Heart left ventricle (tissue), 16 donors: Measurements from ENCODE around the gene SPINK7. TPM values are rescaled to one million over a fixed set of nuclear protein-coding genes. Genes with fewer than 3 reads are reported as not detected.

Experiments
- ATAC-seq, 4 donors: fragments of 200-7000 bp; cut with Tn5 transposase; one replicate each; pipeline ENCODE4 v1.9.1; 2020 to 2022; ENCODE audit warnings: moderate library complexity in 4 of 4, mild to moderate bottlenecking in 3 of 4, moderate number of reproducible peaks in 1 of 4
- DNase-seq, 5 donors: peaks; one replicate each; pipeline ENCODE4 v3.0.0-alpha.2; 2020
- H3K27ac ChIP-seq, 12 donors: fragments of 200-600 bp; sonication (generic) in 4 of 12; one replicate each; pipeline versions ENCODE4 v1.5.0 to v1.8.0; 2016 to 2022; ENCODE audit warnings: mild to moderate bottlenecking in 2 of 12
- H3K27me3 ChIP-seq, 9 donors: fragments of 200-600 bp; sonication (generic) in 2 of 9; one replicate each; pipeline versions ENCODE4 v1.5.1 to v1.8.0; 2016 to 2022; ENCODE audit warnings: mild to moderate bottlenecking in 3 of 9
- H3K36me3 ChIP-seq, 9 donors: fragments of 200-600 bp; sonication (generic) in 2 of 9; one replicate each; pipeline versions ENCODE4 v1.5.0 to v1.8.0; 2018 to 2022; ENCODE audit warnings: mild to moderate bottlenecking in 2 of 9
- H3K4me1 ChIP-seq, 12 donors: fragments of 200-600 bp; sonication (generic) in 4 of 12; one replicate each; pipeline versions ENCODE4 v1.5.0 to v1.8.0; 2016 to 2022; ENCODE audit warnings: mild to moderate bottlenecking in 3 of 12
- H3K4me3 ChIP-seq, 12 donors: fragments of 200-600 bp; sonication (generic) in 4 of 12; one replicate each; pipeline versions ENCODE4 v1.5.0 to v1.8.0; 2017 to 2022; ENCODE audit warnings: mild to moderate bottlenecking in 9 of 12, moderate library complexity in 4 of 12
- H3K9me3 ChIP-seq, 12 donors: fragments of 200-600 bp; sonication (generic) in 4 of 12; one replicate each; pipeline versions ENCODE4 v1.5.0 to v1.8.0; 2016 to 2022; ENCODE audit warnings: mild to moderate bottlenecking in 1 of 12
- POLR2A ChIP-seq, 2 donors: fragments of 450-650 bp; IDR thresholded peaks; one replicate each; pipeline ENCODE4 v1.6.1; 2017; ENCODE audit warnings: antibody characterized with exemption in 2 of 2, mild to moderate bottlenecking in 2 of 2, moderate library complexity in 2 of 2
- WGBS, 4 donors: extraction: QIAGEN DNeasy Blood & Tissue Kit in 2 of 4; methylation state at CpG; one replicate each; pipeline versions ENCODE4 v1.1.5 to v1.1.7; 2013 to 2018; 5-methylcytosine and 5-hydroxymethylcytosine counted together
- intact Hi-C, 10 donors: fragments of 100-400 bp; cut with DNase I; formaldehyde crosslinking; loops; one replicate each; pipeline versions ENCODE4 v1.11.1 to v1.14.2; 2022
- polyA plus RNA-seq, 2 donors: library from polyadenylated mRNA; stranded (reverse); fragments of 200-250 nt; gene quantifications; one replicate each; pipeline ENCODE4 v1.2.3, GENCODE V29; 2013
- total RNA-seq, 9 donors: library from RNA; depleted of rRNA in 2 of 9; stranded (reverse); fragments of >200 nt in 2 of 9; fragmentation: NEBNext Ultra II Directional in 3 of 9; extraction: Animal tissue kit (Norgen Biotek cat#: 25700) in 3 of 9; gene quantifications; one replicate each; pipeline versions ENCODE4 v1.1.0 to v1.2.4, GENCODE V29; 2016 to 2023
- TF ChIP-seq, protein P1 (sequence below), 12 donors: fragments of 200-600 bp; sonication (generic) in 4 of 12; IDR thresholded peaks; one replicate each; pipeline versions ENCODE4 v1.5.0 to v1.8.0; 2018 to 2022; ENCODE audit warnings: antibody characterized with exemption in 12 of 12, mild to moderate bottlenecking in 5 of 12
- donor health status: ischemic (EF 13 %, LVEDD 7.1; RV severe dilation, severe dysfunction).
- donor health status: healthy with polysubstance abuse.
- donor health status: DM: no; HTN: yes; CAD: no.
- donor health status: DM: no; HTN: no; CAD: no.
- donor health status: ischemic (EF 25% LVEDD 6.9; RV normal size, moderate dysfunction).
- donor health status: ischemic (EF 25% LVEDD 5.7; RV mildly dilated, moderate dysfunction).
- donor health status: healthy.
- donor health status: DM: yes; HTN: yes; CAD: no.
- donor health status: ischemic (EF 35%, LVEDD 5.7; RV mildly dilated, moderate dysfunction).
- donor health status: nonischemic (EF 11% LVEDD 7.7; RV severe dilation, severe dysfunction).
- donor health status: DM: yes; HTN: yes; CAD: no.
- donor health status: PGD.
- donor health status: ischemic (EF 29% LVEDD 5.4; RV normal size, mild dysfunction).
- donor health status: nonischemic (EF 23%, LVEDD 6.1; RV moderate dilation, normal function).

The SPINK7 gene
- total and polyA plus RNA-seq, 11 donors: not detected

DNA sequence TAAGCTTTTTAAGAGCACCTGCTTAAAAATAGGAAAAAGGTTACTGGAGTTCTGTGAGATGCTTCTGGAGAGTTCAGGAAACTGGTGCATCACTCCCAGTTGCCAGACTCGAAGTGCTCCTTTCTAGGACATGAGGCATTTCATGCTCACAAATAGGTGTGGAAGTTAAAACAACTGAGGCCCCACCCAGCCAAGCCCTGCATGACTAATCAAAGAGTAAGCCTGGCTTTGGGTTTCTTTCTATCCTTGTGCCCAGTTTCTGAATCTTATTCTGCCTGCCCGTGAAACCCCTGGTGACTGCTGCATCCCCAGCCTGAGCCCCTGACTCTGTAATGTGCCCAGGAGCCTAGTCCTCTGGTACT lies 30.8 kb downstream of the SPINK7 start:
- Histone ChIP-seq H3K27me3 (no peaks in the 10 kb centered on the region), H3K9me3 (no peaks in the 10 kb centered on the region), H3K27ac (no peak overlapping the region), H3K4me3 (no peak overlapping the region), H3K36me3 (no peaks in the 10 kb centered on the region), H3K4me1 (peaks cover 0 to 3% (median 0%) of the 10 kb centered on the region in 12 donors)
- no peak for ATAC-seq
- no peak for DNase-seq
- 79 to 88% (median 81%) methylated on average over 2 of the region's 2 CpGs for WGBS, 4 donors
- intact Hi-C loops: no loop called here
- TF ChIP-seq, protein P1, sequence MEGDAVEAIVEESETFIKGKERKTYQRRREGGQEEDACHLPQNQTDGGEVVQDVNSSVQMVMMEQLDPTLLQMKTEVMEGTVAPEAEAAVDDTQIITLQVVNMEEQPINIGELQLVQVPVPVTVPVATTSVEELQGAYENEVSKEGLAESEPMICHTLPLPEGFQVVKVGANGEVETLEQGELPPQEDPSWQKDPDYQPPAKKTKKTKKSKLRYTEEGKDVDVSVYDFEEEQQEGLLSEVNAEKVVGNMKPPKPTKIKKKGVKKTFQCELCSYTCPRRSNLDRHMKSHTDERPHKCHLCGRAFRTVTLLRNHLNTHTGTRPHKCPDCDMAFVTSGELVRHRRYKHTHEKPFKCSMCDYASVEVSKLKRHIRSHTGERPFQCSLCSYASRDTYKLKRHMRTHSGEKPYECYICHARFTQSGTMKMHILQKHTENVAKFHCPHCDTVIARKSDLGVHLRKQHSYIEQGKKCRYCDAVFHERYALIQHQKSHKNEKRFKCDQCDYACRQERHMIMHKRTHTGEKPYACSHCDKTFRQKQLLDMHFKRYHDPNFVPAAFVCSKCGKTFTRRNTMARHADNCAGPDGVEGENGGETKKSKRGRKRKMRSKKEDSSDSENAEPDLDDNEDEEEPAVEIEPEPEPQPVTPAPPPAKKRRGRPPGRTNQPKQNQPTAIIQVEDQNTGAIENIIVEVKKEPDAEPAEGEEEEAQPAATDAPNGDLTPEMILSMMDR (IDR thresholded peaks at IDR 0.05): no peak
- no peak for TF ChIP-seq POLR2A (IDR thresholded peaks at IDR 0.05)

DNA sequence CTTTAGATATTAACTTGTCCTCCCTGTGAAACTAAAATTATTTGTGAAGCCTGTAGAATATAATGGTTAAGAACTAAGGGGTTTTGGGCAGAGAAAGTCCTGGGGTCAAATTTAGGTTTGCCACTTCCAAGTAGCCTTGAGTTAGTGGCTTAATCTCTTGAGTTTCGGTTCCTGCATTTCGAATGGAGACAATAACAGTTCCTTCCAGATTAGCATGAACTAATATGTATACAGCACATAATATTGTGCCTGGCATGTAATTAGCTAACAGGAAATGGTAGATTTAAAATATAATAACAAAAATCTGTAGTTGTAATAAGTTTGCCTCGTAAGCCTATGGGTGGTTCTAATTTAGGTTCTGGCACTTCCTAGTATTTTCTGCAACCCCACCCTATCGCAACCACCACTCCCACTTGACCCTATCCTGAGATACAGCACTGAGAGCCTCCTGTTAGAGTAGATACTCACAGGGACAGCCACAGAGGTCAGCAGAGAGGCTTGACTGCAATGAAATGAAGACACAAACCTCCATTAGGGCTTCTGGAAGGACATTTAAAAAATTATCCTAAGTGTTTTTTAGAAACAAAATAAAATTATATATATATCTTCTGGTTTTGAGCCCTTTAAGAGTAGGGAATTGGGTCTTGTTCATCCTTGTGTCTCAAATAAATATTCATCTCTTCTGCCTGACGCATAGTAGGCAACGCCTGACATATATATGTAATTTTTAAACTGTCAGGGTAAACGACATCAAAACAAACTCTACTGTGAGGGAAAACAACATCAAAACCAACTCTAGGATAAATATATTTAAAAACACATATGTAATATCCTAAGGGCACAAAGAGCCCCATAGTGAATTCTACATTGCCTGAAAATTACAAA lies 31.6 kb downstream of the SPINK7 start:
- ATAC-seq: no peak
- no peaks in the 10 kb centered on the region for H3K9me3 ChIP-seq

DNA sequence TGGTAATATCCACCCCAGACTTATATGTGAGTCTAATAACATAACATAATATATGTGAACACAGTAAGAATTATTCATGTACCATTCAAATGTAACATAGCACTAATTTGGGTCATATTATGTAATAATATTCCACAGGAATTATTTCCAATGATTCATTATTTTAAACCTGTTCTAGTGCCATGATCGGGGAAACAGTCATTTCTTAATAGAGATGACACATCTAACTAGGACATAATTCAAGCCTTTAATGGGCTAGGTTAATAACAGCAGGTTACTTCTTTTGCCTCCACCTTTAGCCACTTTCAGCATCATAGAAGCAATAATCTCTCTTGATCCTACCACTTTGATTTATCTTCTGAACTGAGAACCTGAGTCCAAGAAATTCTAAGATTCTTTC lies 35.5 kb downstream of the SPINK7 start:
- Histone ChIP-seq H3K9me3 (peaks cover 0 to 4% (median 0%) of the 10 kb centered on the region in 12 donors), H3K4me1 (peaks cover 0 to 3% (median 0%) of the 10 kb centered on the region in 12 donors), H3K27me3 (no peaks in the 10 kb centered on the region), H3K36me3 (peaks cover 0 to 6% (median 0%) of the 10 kb centered on the region in 9 donors), H3K27ac (no peak overlapping the region), H3K4me3 (no peak overlapping the region)
- whole genome bisulfite sequencing, 4 donors: 86 to 100% (median 91%) methylated on average over 1 of the region's 1 CpG
- TF ChIP-seq, protein P1 (IDR thresholded peaks at IDR 0.05): no peak
- TF ChIP-seq POLR2A (IDR thresholded peaks at IDR 0.05): no peak
- intact Hi-C loops: no loop called here
- DNase-seq: no peak
- no peak for ATAC-seq

More for the DNA sequence above, 31.6 kb downstream of the SPINK7 start:
- Histone ChIP-seq H3K36me3 (no peaks in the 10 kb centered on the region), H3K27me3 (no peaks in the 10 kb centered on the region), H3K4me3 (no peak overlapping the region), H3K4me1 (peaks cover 0 to 3% (median 0%) of the 10 kb centered on the region in 12 donors), H3K27ac (no peak overlapping the region)
- WGBS, 4 donors: 72 to 87% (median 76%) methylated on average over 7 of the region's 7 CpGs
- TF ChIP-seq POLR2A (IDR thresholded peaks at IDR 0.05): no peak
- TF ChIP-seq, protein P1 (IDR thresholded peaks at IDR 0.05): no peak
- no peak for DNase-seq
- intact Hi-C loops: no loop called here

DNA sequence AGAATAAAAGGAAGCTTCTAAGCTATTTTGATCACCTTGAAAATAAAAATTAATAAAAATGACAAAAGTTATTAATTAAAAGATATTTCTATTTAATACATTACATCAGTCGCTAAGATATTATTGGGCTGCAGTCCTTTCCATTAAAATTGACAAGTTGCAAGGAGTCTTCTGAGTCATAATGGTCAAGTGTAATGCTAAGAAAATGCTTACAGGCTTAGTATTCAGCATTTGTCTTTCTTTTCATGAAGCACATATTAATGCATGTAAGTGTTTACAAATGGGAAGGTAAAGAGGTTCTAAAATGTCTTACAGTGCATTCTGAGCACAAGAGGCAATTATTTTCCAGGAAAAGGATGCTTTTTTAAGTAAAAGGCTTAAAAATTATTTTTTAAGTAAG lies 40.5 kb downstream of the SPINK7 start:
- intact Hi-C loops: no loop called here
- TF ChIP-seq POLR2A (IDR thresholded peaks at IDR 0.05): no peak
- TF ChIP-seq, protein P1 (IDR thresholded peaks at IDR 0.05): no peak
- Histone ChIP-seq H3K36me3 (peaks cover 0 to 6% (median 0%) of the 10 kb centered on the region in 9 donors), H3K27me3 (no peaks in the 10 kb centered on the region), H3K27ac (no peak overlapping the region), H3K4me1 (peaks cover 0 to 4% (median 0%) of the 10 kb centered on the region in 12 donors), H3K4me3 (no peak overlapping the region), H3K9me3 (peaks cover 0 to 4% (median 0%) of the 10 kb centered on the region in 12 donors)
- DNase-seq (no peak), ATAC-seq (no peak)
- WGBS, 4 donors: 39 to 95% (median 93%) methylated on average over 1 of the region's 1 CpG
